Hepatocyte (in vitro differentiated cells): ENCODE results near the gene NUTM2E.
"Not testable (repeated sequence)": the region's sequence is repeated elsewhere in the genome, so short reads cannot be mapped to it uniquely, and the experiment has no call there.

Source experiments
- CTCF ChIP-seq: fragments of 200-600 bp; sonication (generic); IDR thresholded peaks from 2 replicates; pipeline ENCODE4 v1.5.1; 2016; ENCODE audit warnings: antibody characterized with exemption, mild to moderate bottlenecking; ENCODE audit not compliant: poor library complexity
- EZH2 ChIP-seq: fragments of 200-600 bp; sonication (generic); IDR thresholded peaks from 2 replicates; pipeline ENCODE4 v1.6.1; 2016; ENCODE audit warnings: antibody characterized with exemption, mild to moderate bottlenecking, borderline replicate concordance
- EZH2phosphoT487 ChIP-seq: fragments of 200-600 bp; sonication (generic); IDR thresholded peaks from one replicate; pipeline ENCODE4 v1.6.1; 2018; ENCODE audit warnings: antibody characterized with exemption, mild to moderate bottlenecking, low read depth, moderate library complexity; ENCODE audit not compliant: unreplicated experiment, severe bottlenecking

- not testable (repeated sequence) for TF ChIP-seq CTCF, EZH2phosphoT487, EZH2
These were observed 37.2 kb upstream of the NUTM2E start for GRCh38 chr10:79789351-79789750.
